Measurements from ENCODE around the gene ASZ1.

ASZ1 gene

GRCh38 chr7:117401293-117402002, 25.8 kb downstream of the ASZ1 start:
- no peak for DNase-seq

- no peak for DNase-seq
These were observed 27.4 kb downstream of the ASZ1 start for GRCh38 chr7:117399820-117400422.

- no peak for DNase-seq
These were observed 31.6 kb downstream of the ASZ1 start for GRCh38 chr7:117395743-117396142.

- DNase-seq: no peak
These were observed 33.5 kb downstream of the ASZ1 start for GRCh38 chr7:117393781-117394180.

GRCh38 chr7:117389871-117390270, 37.4 kb downstream of the ASZ1 start:
- DNase-seq: no peak

GRCh38 chr7:117386110-117386706, 41.1 kb downstream of the ASZ1 start:
- no peak for DNase-seq

- no peak for DNase-seq
These were observed 41.8 kb downstream of the ASZ1 start for GRCh38 chr7:117385363-117386109.

- DNase-seq: no peak
These were observed 42.5 kb downstream of the ASZ1 start for GRCh38 chr7:117384688-117385362.

GRCh38 chr7:117383483-117384189, 43.7 kb downstream of the ASZ1 start:
- DNase-seq: no peak

- no peak for DNase-seq
These were observed 44.2 kb downstream of the ASZ1 start for GRCh38 chr7:117383046-117383445.

- DNase-seq: no peak
These were observed 45.9 kb downstream of the ASZ1 start for GRCh38 chr7:117381362-117381761.

GRCh38 chr7:117375380-117375779, 51.9 kb downstream of the ASZ1 start:
- no peak for DNase-seq

- no peak for DNase-seq
These were observed 55.2 kb downstream of the ASZ1 start for GRCh38 chr7:117372073-117372472.

- DNase-seq: no peak
These were observed 62.8 kb downstream of the ASZ1 start for GRCh38 chr7:117364339-117365080.

- DNase-seq: no peak
These were observed 64.9 kb downstream of the ASZ1 start for GRCh38 chr7:117362294-117362888.

GRCh38 chr7:117350027-117350426, 77.3 kb downstream of the ASZ1 start:
- DNase-seq: no peak

GRCh38 chr7:117349570-117349969, 77.7 kb downstream of the ASZ1 start:
- DNase-seq: no peak

- DNase-seq: no peak
These were observed 79.2 kb downstream of the ASZ1 start for GRCh38 chr7:117347962-117348672.

- no peak for DNase-seq
These were observed 79.8 kb downstream of the ASZ1 start for GRCh38 chr7:117347480-117347879.

- DNase-seq: no peak
These were observed 81.1 kb downstream of the ASZ1 start for GRCh38 chr7:117346161-117346560.

GRCh38 chr7:117338020-117338419, 89.3 kb downstream of the ASZ1 start:
- no peak for DNase-seq
